Measurements from ENCODE around the gene STRN3. TPM values are rescaled to one million over a fixed set of nuclear protein-coding genes. Genes with fewer than 3 reads are reported as not detected.

STRN3 gene
- total and polyA plus RNA-seq, 2 donors (not counting 1 experiment from before 2014, with no cell fraction given), result 7.7 to 43.9 TPM

GRCh38 chr14:30940886-30941285 lies 85.3 kb downstream of the STRN3 start:
- Histone ChIP-seq H3K27me3 (replicated peaks in 1 of 4; ENCODE audit: control extremely low read depth in 1 of 4, control insufficient read depth in 3 of 4, insufficient read depth in 4 of 4, low read length in 3 of 4) (no peaks in the 10 kb centered on the region), H3K4me3 (ENCODE audit: control extremely low read depth in 1 of 5, extremely low read depth in 1 of 5, insufficient read depth in 1 of 5, low read depth in 2 of 5, low read length in 4 of 5) (no peak overlapping the region), H3K27ac (ENCODE audit: low read length in 2 of 2) (no peak overlapping the region), H3K9me3 (ENCODE audit: control extremely low read depth in 1 of 3, control insufficient read depth in 2 of 3, insufficient read depth in 1 of 3, low read length in 2 of 3) (no peaks in the 10 kb centered on the region), H3K79me2 (ENCODE audit: control insufficient read depth, insufficient read depth, low read length) (peaks cover 5% of the 10 kb centered on the region), H2AFZ (ENCODE audit: insufficient read depth, low read depth, low read length, poor library complexity, severe bottlenecking) (no peak overlapping the region), H3K9ac (ENCODE audit: low read length) (no peak overlapping the region), H3K36me3 (replicated peaks in 1 of 2; ENCODE audit: control extremely low read depth in 1 of 2, control insufficient read depth in 1 of 2, extremely low read depth in 1 of 2, insufficient read depth in 2 of 2, low read length in 1 of 2) (peaks cover 20 to 41% of the 10 kb centered on the region in 2 experiments), H3K4me2 (replicated peaks; ENCODE audit: low read depth, low read length, poor library complexity, severe bottlenecking) (no peak overlapping the region), H4K20me1 (ENCODE audit: control insufficient read depth, insufficient read depth, low read length, poor library complexity, severe bottlenecking) (no peaks in the 10 kb centered on the region), H3K4me1 (ENCODE audit: control insufficient read depth in 2 of 2, insufficient read depth in 2 of 2, low read length in 2 of 2) (no peaks in the 10 kb centered on the region)
- CTCF ChIA-PET, result no interaction called here
- DNase-seq (no peak), ATAC-seq (ENCODE audit: low read depth) (no peak)
- intact Hi-C loops (cut with micrococcal nuclease), result no loop called here
- Mint-ChIP-seq H3K4me3 (no peak overlapping the region), H3K27ac (no peak overlapping the region), H3K4me1 (no peaks in the 10 kb centered on the region), H3K27me3 (no peaks in the 10 kb centered on the region), H3K9me3 (ENCODE audit: insufficient read depth) (no peaks in the 10 kb centered on the region)
- WGBS (ENCODE audit: insufficient coverage), result 100% methylated on average over 1 of the region's 4 CpGs
- TF ChIP-seq EZH2 (IDR thresholded peaks at IDR 0.05; ENCODE audit: borderline replicate concordance, insufficient read depth, low read depth, low read length, poor library complexity, severe bottlenecking) (no peak), CTCF (IDR thresholded peaks at IDR 0.05) (no peak)
- POLR2A ChIA-PET, result no interaction called here

- H4K20me1 ChIP-seq (ENCODE audit: control insufficient read depth, insufficient read depth, low read length, poor library complexity, severe bottlenecking), result no peaks in the 10 kb centered on the region
- no peak overlapping the region for H3K4me2 ChIP-seq (replicated peaks; ENCODE audit: low read depth, low read length, poor library complexity, severe bottlenecking)
- no peak overlapping the region for H3K27ac Mint-ChIP-seq
- TF ChIP-seq EZH2 (IDR thresholded peaks at IDR 0.05; ENCODE audit: borderline replicate concordance, insufficient read depth, low read depth, low read length, poor library complexity, severe bottlenecking) (no peak), CTCF (IDR thresholded peaks at IDR 0.05) (no peak)
- peaks cover 20 to 49% of the 10 kb centered on the region in 2 experiments for H3K36me3 ChIP-seq (replicated peaks in 1 of 2; ENCODE audit: control extremely low read depth in 1 of 2, control insufficient read depth in 1 of 2, extremely low read depth in 1 of 2, insufficient read depth in 2 of 2, low read length in 1 of 2)
- ATAC-seq (ENCODE audit: low read depth), result no peak
- ChIA-PET POLR2A (no interaction called here), CTCF (no interaction called here)
- no peaks in the 10 kb centered on the region for H3K27me3 ChIP-seq (replicated peaks in 1 of 4; ENCODE audit: control extremely low read depth in 1 of 4, control insufficient read depth in 3 of 4, insufficient read depth in 4 of 4, low read length in 3 of 4)
- WGBS (ENCODE audit: insufficient coverage), result no CpG with 5 or more reads among the region's 2 CpGs
- no peak overlapping the region for H3K9ac ChIP-seq (ENCODE audit: low read length)
- DNase-seq, result no peak
- H3K4me1 ChIP-seq (ENCODE audit: control insufficient read depth in 2 of 2, insufficient read depth in 2 of 2, low read length in 2 of 2), result no peaks in the 10 kb centered on the region
- no peaks in the 10 kb centered on the region for H3K27me3 Mint-ChIP-seq
- H3K27ac ChIP-seq (ENCODE audit: low read length in 2 of 2), result no peak overlapping the region
- intact Hi-C loops (cut with micrococcal nuclease), result loop anchor here (1.0 kb wide), 1 partner anchor 14 kb away; no protein-coding TSS in a partner anchor
- peaks cover 5% of the 10 kb centered on the region for H3K79me2 ChIP-seq (ENCODE audit: control insufficient read depth, insufficient read depth, low read length)
- no peak overlapping the region for H2AFZ ChIP-seq (ENCODE audit: insufficient read depth, low read depth, low read length, poor library complexity, severe bottlenecking)
- no peaks in the 10 kb centered on the region for H3K9me3 Mint-ChIP-seq (ENCODE audit: insufficient read depth)
- H3K9me3 ChIP-seq (ENCODE audit: control extremely low read depth in 1 of 3, control insufficient read depth in 2 of 3, insufficient read depth in 1 of 3, low read length in 2 of 3), result no peaks in the 10 kb centered on the region
- no peak overlapping the region for H3K4me3 ChIP-seq (ENCODE audit: control extremely low read depth in 1 of 5, extremely low read depth in 1 of 5, insufficient read depth in 1 of 5, low read depth in 2 of 5, low read length in 4 of 5)
- no peaks in the 10 kb centered on the region for H3K4me1 Mint-ChIP-seq
- no peak overlapping the region for H3K4me3 Mint-ChIP-seq
Observed at GRCh38 chr14:30938617-30939016, 87.6 kb downstream of the STRN3 start.

Data from B cell (primary cell).